NCI-H1048 (cell line): ENCODE measurements around the gene ENO1.

Source experiments
- DNase-seq: peaks from one replicate; lab custom pipeline; 2025; lab: John Stamatoyannopoulos, UW

Gene ENO1

GRCh38 chr1:8870616-8871538, 7.6 kb downstream of the ENO1 start:
- no peak for DNase-seq

GRCh38 chr1:8870103-8870502, 8.4 kb downstream of the ENO1 start:
- no peak for DNase-seq

- no peak for DNase-seq
Measured at GRCh38 chr1:8867878-8868567, 10.5 kb downstream of the ENO1 start.

- no peak for DNase-seq
Measured at GRCh38 chr1:8866792-8867415, 11.6 kb downstream of the ENO1 start.

GRCh38 chr1:8866173-8866791, 12.2 kb downstream of the ENO1 start:
- no peak for DNase-seq

- DNase-seq, result no peak
Measured at GRCh38 chr1:8864713-8865344, 13.7 kb downstream of the ENO1 start.

GRCh38 chr1:8863794-8864233, 14.7 kb downstream of the ENO1 start:
- no peak for DNase-seq

GRCh38 chr1:8863138-8863537, 15.3 kb downstream of the ENO1 start:
- no peak for DNase-seq

GRCh38 chr1:8862528-8862927, 16.0 kb downstream of the ENO1 start:
- DNase-seq, result no peak

GRCh38 chr1:8860738-8861516, 17.6 kb downstream of the ENO1 start:
- DNase-seq, result no peak

- DNase-seq, result peak; percentile 19
Measured at GRCh38 chr1:8858888-8859706, 19.4 kb downstream of the ENO1 start.

- DNase-seq, result no peak
Measured at GRCh38 chr1:8858112-8858668, 20.3 kb downstream of the ENO1 start.

GRCh38 chr1:8856689-8857412, 21.6 kb downstream of the ENO1 start:
- DNase-seq, result no peak

GRCh38 chr1:8854240-8854639, 24.2 kb downstream of the ENO1 start:
- no peak for DNase-seq

- no peak for DNase-seq
Measured at GRCh38 chr1:8851060-8851459, 27.4 kb downstream of the ENO1 start.

- peak; percentile 60 for DNase-seq
Measured at GRCh38 chr1:8848663-8849386, 29.7 kb downstream of the ENO1 start.

GRCh38 chr1:8847990-8848389, 30.5 kb downstream of the ENO1 start:
- DNase-seq, result no peak

GRCh38 chr1:8846263-8846662, 32.2 kb downstream of the ENO1 start:
- no peak for DNase-seq
